SK-N-SH treated with all-trans-retinoic acid at 6 μM for 48 hours (cell line): ENCODE data around the gene TMEM14C.
"Not testable (repeated sequence)": the region's sequence is repeated elsewhere in the genome, so short reads cannot be mapped to it uniquely, and the experiment has no call there.

Experiments
- ARNTL ChIP-seq: fragments of 450-650 bp; formaldehyde crosslinking; IDR thresholded peaks from 2 replicates; pipeline ENCODE4 v1.5.0; 2020; ENCODE audit warnings: low read depth, mild to moderate bottlenecking, moderate library complexity, borderline replicate concordance
- CREB5 ChIP-seq: fragments of 250-450 bp; sonication (Bioruptor Pico); IDR thresholded peaks from 2 replicates; pipeline ENCODE4 v1.5.1; 2020; ENCODE audit warnings: low read depth, mild to moderate bottlenecking, moderate library complexity
- ESRRG ChIP-seq: fragments of 250-450 bp; sonication (Bioruptor Pico); IDR thresholded peaks from 2 replicates; pipeline ENCODE4 v1.6.1; 2021; ENCODE audit warnings: mild to moderate bottlenecking
- PATZ1 ChIP-seq: fragments of 250-450 bp; sonication (Bioruptor Pico); IDR thresholded peaks from 2 replicates; pipeline ENCODE4 v1.8.0; 2020; ENCODE audit warnings: mild to moderate bottlenecking, moderate library complexity, borderline replicate concordance
- PPARA ChIP-seq: fragments of 250-450 bp; sonication (Bioruptor Pico); IDR thresholded peaks from 2 replicates; pipeline ENCODE4 v1.5.0; 2020; ENCODE audit warnings: mild to moderate bottlenecking, borderline replicate concordance
- RARB ChIP-seq: fragments of 250-450 bp; sonication (Bioruptor Pico); IDR thresholded peaks from 2 replicates; pipeline ENCODE4 v1.8.0; 2021; ENCODE audit warnings: mild to moderate bottlenecking, moderate library complexity
- SNAI2 ChIP-seq: fragments of 250-450 bp; sonication (Bioruptor Pico); IDR thresholded peaks from 2 replicates; pipeline ENCODE4 v1.5.0; 2020; ENCODE audit warnings: mild to moderate bottlenecking, moderate library complexity
- TCF4 ChIP-seq: fragments of 250-450 bp; sonication (Bioruptor Pico); IDR thresholded peaks from 2 replicates; pipeline ENCODE4 v1.8.0; 2021; ENCODE audit warnings: mild to moderate bottlenecking, moderate library complexity, borderline replicate concordance
- TOX ChIP-seq: fragments of 250-450 bp; sonication (Bioruptor Pico); IDR thresholded peaks from 2 replicates; pipeline ENCODE4 v1.8.0; 2021; ENCODE audit warnings: mild to moderate bottlenecking, moderate library complexity, borderline replicate concordance
- ZC3H10 ChIP-seq: fragments of 250-450 bp; sonication (Bioruptor Pico); IDR thresholded peaks from 2 replicates; pipeline ENCODE4 v1.5.1; 2021; ENCODE audit warnings: mild to moderate bottlenecking, moderate library complexity
- ZFP3 ChIP-seq: fragments of 250-450 bp; sonication (Bioruptor Pico); IDR thresholded peaks from 2 replicates; pipeline ENCODE4 v1.5.0; 2020; ENCODE audit warnings: mild to moderate bottlenecking, moderate library complexity
- TF ChIP-seq, protein P1 (sequence below): fragments of 250-450 bp; sonication (Bioruptor Pico); IDR thresholded peaks from 2 replicates; pipeline ENCODE4 v1.5.1; 2021; ENCODE audit warnings: mild to moderate bottlenecking, moderate library complexity
- TF ChIP-seq, protein P2 (sequence below): fragments of 250-450 bp; sonication (Bioruptor Pico); IDR thresholded peaks from 2 replicates; pipeline ENCODE4 v1.8.0; 2021; ENCODE audit warnings: low read depth, mild to moderate bottlenecking, moderate library complexity, borderline replicate concordance

- TF ChIP-seq SNAI2; ARNTL; ESRRG (CRISPR knock-in tag); CREB5; PATZ1; TCF4 (CRISPR knock-in tag); RARB (CRISPR knock-in tag); ZFP3; ZC3H10 (CRISPR knock-in tag); PPARA; TOX (CRISPR knock-in tag): not testable (repeated sequence)
- TF ChIP-seq, protein P1, sequence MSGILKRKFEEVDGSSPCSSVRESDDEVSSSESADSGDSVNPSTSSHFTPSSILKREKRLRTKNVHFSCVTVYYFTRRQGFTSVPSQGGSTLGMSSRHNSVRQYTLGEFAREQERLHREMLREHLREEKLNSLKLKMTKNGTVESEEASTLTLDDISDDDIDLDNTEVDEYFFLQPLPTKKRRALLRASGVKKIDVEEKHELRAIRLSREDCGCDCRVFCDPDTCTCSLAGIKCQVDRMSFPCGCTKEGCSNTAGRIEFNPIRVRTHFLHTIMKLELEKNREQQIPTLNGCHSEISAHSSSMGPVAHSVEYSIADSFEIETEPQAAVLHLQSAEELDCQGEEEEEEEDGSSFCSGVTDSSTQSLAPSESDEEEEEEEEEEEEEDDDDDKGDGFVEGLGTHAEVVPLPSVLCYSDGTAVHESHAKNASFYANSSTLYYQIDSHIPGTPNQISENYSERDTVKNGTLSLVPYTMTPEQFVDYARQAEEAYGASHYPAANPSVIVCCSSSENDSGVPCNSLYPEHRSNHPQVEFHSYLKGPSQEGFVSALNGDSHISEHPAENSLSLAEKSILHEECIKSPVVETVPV (CRISPR knock-in tag) = not testable (repeated sequence)
- TF ChIP-seq, protein P2, sequence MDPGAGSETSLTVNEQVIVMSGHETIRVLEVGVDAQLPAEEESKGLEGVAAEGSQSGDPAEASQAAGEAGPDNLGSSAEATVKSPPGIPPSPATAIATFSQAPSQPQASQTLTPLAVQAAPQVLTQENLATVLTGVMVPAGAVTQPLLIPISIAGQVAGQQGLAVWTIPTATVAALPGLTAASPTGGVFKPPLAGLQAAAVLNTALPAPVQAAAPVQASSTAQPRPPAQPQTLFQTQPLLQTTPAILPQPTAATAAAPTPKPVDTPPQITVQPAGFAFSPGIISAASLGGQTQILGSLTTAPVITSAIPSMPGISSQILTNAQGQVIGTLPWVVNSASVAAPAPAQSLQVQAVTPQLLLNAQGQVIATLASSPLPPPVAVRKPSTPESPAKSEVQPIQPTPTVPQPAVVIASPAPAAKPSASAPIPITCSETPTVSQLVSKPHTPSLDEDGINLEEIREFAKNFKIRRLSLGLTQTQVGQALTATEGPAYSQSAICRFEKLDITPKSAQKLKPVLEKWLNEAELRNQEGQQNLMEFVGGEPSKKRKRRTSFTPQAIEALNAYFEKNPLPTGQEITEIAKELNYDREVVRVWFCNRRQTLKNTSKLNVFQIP (CRISPR knock-in tag) = not testable (repeated sequence)
Observed at GRCh38 chr6:10750568-10750967, 27.7 kb downstream of the TMEM14C start.
